ENCODE measurements around the gene RPRD1B.

The RPRD1B gene

DNA sequence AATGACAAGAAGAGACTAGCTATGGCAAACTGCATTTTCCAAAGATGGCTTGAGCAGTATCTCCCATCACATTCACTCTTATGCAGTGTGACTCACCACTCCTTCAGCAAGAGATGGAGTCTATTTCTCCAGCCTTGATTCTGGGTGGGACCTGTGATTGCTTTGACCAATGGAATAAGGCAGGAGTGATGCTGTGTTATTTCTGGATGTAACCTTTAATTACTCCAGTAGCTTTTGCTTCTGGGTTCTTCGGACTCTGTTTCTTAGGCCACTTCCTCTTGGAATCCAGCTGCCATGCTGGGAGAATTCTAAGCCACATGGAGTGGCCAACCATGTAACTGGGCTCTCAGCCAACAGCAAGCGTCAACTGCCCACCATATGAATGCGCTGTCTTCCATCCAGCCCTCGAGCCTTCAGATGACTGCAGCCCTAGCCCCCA, 80.8 kb downstream of the RPRD1B start:
- H3K9me3 ChIP-seq = no peaks in the 10 kb centered on the region
- peaks cover 25% of the 10 kb centered on the region for H3K4me1 ChIP-seq
- H3K36me3 ChIP-seq = no peaks in the 10 kb centered on the region
- H3K27me3 ChIP-seq = no peaks in the 10 kb centered on the region
- no peak for DNase-seq
- no peak overlapping the region for H3K4me3 ChIP-seq (ENCODE audit: low read depth, low read length)
- TF ChIP-seq, protein P1, sequence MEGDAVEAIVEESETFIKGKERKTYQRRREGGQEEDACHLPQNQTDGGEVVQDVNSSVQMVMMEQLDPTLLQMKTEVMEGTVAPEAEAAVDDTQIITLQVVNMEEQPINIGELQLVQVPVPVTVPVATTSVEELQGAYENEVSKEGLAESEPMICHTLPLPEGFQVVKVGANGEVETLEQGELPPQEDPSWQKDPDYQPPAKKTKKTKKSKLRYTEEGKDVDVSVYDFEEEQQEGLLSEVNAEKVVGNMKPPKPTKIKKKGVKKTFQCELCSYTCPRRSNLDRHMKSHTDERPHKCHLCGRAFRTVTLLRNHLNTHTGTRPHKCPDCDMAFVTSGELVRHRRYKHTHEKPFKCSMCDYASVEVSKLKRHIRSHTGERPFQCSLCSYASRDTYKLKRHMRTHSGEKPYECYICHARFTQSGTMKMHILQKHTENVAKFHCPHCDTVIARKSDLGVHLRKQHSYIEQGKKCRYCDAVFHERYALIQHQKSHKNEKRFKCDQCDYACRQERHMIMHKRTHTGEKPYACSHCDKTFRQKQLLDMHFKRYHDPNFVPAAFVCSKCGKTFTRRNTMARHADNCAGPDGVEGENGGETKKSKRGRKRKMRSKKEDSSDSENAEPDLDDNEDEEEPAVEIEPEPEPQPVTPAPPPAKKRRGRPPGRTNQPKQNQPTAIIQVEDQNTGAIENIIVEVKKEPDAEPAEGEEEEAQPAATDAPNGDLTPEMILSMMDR (IDR thresholded peaks at IDR 0.05; ENCODE audit: low read depth, low read length) = no peak

DNA sequence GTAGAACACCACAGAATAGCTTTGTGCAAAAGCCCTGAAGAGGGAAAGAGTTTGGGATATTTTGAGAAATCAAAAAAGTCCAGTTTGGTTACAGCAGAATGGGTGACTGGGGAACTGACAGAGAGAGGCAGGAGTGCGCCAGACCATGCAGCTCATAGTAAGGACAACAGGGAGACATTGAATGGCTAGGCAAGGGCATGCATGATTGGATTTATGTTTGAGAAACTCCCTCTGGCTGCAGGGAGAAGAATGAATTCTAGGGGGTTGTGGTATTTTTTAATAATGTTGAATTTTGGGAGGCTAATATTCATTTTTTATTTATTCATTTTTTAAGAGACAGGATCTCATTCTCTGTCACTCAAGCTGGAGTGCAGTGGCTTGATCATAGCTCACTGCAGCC, 81.7 kb downstream of the RPRD1B start:
- DNase-seq = no peak
- H3K9me3 ChIP-seq = no peaks in the 10 kb centered on the region
- TF ChIP-seq, protein P1 (IDR thresholded peaks at IDR 0.05; ENCODE audit: low read depth, low read length) = peak; percentile 39
- H3K4me1 ChIP-seq = peaks cover 23% of the 10 kb centered on the region
- no peaks in the 10 kb centered on the region for H3K36me3 ChIP-seq
- no peak overlapping the region for H3K4me3 ChIP-seq (ENCODE audit: low read depth, low read length)
- no peaks in the 10 kb centered on the region for H3K27me3 ChIP-seq

DNA sequence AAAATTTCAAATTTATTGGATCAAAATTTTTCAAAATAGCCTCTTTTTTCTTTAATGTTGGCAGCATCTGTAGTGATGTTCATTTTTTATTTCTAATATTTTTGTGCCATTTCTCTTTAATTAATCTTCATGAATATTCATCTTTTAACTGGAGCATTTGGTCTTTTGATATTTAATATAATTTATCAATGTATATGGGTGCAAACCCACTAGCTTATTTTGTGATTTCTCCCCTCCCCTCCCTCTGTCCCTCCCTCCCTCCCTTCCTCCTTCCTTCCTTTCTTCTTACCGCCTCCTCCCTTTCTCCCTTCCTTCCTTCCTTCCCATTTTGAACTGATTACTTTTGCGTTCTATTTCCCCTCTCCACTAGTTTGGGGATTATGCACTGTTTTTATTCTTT, 82.3 kb downstream of the RPRD1B start:
- TF ChIP-seq, protein P1 (IDR thresholded peaks at IDR 0.05; ENCODE audit: low read depth, low read length) = no peak
- H3K4me1 ChIP-seq = peaks cover 16% of the 10 kb centered on the region
- DNase-seq = no peak
- H3K27me3 ChIP-seq = no peaks in the 10 kb centered on the region
- no peak overlapping the region for H3K4me3 ChIP-seq (ENCODE audit: low read depth, low read length)
- no peaks in the 10 kb centered on the region for H3K9me3 ChIP-seq
- H3K36me3 ChIP-seq = no peaks in the 10 kb centered on the region

DNA sequence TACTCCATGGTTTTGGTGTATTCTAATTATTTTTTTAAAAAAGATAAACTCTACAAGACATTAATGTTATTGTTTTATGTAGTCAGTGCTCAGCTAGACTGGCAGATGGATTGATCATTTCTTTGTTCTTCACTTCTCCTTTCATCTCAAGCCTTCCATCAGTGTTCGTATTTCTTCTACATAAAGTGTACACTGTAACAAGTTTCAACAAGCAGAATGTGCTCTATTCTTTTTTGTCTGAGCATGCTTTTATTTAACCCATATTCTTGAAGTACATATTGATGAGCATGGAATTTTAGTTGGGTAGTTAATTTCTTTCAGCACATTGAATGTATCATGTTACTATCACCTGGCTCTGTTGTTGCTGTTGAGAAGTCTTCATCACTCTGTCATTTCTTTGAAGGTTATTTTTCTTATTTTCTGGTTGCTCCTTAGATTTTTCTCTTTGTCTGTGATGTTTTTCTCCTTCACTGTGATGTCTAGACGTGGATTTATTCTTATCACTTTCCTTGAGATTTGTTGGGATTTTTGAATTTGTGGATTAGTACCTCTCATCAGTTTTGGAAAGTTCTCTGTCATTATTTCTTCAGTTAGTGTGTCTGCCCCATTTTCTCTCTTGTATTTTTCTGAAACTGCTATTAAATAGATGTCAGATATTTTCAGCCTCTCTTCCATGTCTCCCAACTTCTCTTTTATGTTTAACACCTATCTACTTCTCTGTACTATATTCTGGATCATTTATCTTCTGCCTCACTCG, 83.0 kb downstream of the RPRD1B start:
- DNase-seq = no peak
- H3K9me3 ChIP-seq = no peaks in the 10 kb centered on the region
- no peak overlapping the region for H3K4me3 ChIP-seq (ENCODE audit: low read depth, low read length)
- TF ChIP-seq, protein P1 (IDR thresholded peaks at IDR 0.05; ENCODE audit: low read depth, low read length) = no peak
- no peaks in the 10 kb centered on the region for H3K27me3 ChIP-seq
- no peaks in the 10 kb centered on the region for H3K36me3 ChIP-seq
- H3K4me1 ChIP-seq = peaks cover 16% of the 10 kb centered on the region

DNA sequence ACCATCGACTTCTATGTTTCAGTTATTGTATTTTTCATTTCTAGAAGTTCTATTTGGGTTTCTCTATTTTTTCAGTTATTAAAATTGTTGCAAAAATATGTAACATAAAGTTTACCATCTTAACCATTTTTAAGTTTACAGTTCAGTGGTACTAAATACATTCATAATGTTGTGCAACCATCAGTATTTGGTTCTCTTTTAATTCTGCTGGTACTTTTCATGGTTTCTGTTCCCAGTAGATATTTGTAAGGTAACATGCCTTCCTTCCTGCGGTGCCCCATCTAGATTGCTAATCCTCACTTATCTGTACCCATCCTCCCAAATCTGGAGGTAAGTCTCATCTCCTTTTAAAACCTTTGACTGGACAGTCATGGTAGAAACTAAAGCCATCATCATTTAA, 83.7 kb downstream of the RPRD1B start:
- Histone ChIP-seq H3K9me3 (no peaks in the 10 kb centered on the region), H3K4me1 (peaks cover 16% of the 10 kb centered on the region), H3K27me3 (no peaks in the 10 kb centered on the region), H3K36me3 (no peaks in the 10 kb centered on the region), H3K4me3 (ENCODE audit: low read depth, low read length) (no peak overlapping the region)
- TF ChIP-seq, protein P1 (IDR thresholded peaks at IDR 0.05; ENCODE audit: low read depth, low read length) = no peak
- no peak for DNase-seq

DNA sequence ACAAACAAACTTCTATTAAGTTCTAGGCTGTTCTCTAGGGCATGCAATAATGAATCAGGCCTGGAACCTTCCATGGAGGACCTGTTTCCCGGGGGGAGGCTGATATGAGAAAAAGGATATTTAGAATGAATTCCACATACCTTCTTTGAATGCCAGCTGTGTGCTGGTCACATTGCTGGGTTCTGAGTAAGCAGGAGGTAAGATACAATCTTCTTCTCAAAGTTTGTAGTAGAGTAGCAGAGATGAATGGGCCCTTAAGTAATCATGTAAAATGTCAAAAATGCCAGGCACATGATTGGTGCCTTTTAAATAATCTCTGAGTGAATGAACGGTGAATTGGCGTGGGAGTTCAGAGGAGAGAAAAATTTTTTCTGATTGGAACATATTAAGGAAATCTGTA, 84.1 kb downstream of the RPRD1B start:
- DNase-seq = no peak
- H3K27me3 ChIP-seq = no peaks in the 10 kb centered on the region
- no peaks in the 10 kb centered on the region for H3K9me3 ChIP-seq
- no peaks in the 10 kb centered on the region for H3K36me3 ChIP-seq
- H3K4me3 ChIP-seq (ENCODE audit: low read depth, low read length) = no peak overlapping the region
- peaks cover 16% of the 10 kb centered on the region for H3K4me1 ChIP-seq
- TF ChIP-seq, protein P1 (IDR thresholded peaks at IDR 0.05; ENCODE audit: low read depth, low read length) = no peak
